NCI-H2227 treated with DMSO at 0.1 percent for 48 hours (cell line): Measurements from ENCODE around the gene PKIG.
"Not testable (repeated sequence)": the region's sequence is repeated elsewhere in the genome, so short reads cannot be mapped to it uniquely, and the experiment has no call there.

Experiments used
- DNase-seq: peaks from one replicate; lab custom pipeline; 2025; lab: John Stamatoyannopoulos, UW

PKIG gene

GRCh38 chr20:44572551-44573500 lies 9.6 kb upstream of the PKIG start:
- DNase-seq, result no peak

GRCh38 chr20:44573501-44573869 lies 8.9 kb upstream of the PKIG start:
- no peak for DNase-seq

GRCh38 chr20:44574372-44574771 lies 8.0 kb upstream of the PKIG start:
- DNase-seq, result no peak

- no peak for DNase-seq
Measured at GRCh38 chr20:44576297-44576696, 6.1 kb upstream of the PKIG start.

- DNase-seq, result no peak
Measured at GRCh38 chr20:44579313-44580081, 2.9 kb upstream of the PKIG start.

- no peak for DNase-seq
Measured at GRCh38 chr20:44580581-44581268, 1.7 kb upstream of the PKIG start.

- DNase-seq, result no peak
Measured at GRCh38 chr20:44581515-44581914, 864 bp upstream of the PKIG start.

- no peak for DNase-seq
Measured at GRCh38 chr20:44583157-44583556, 778 bp downstream of the PKIG start.

- no peak for DNase-seq
Measured at GRCh38 chr20:44584162-44584561, 1.8 kb downstream of the PKIG start.

- no peak for DNase-seq
Measured at GRCh38 chr20:44585057-44585963, 2.9 kb downstream of the PKIG start.

GRCh38 chr20:44586289-44586911 lies 4.0 kb downstream of the PKIG start:
- DNase-seq, result no peak

- DNase-seq, result no peak
Measured at GRCh38 chr20:44587035-44587980, 4.9 kb downstream of the PKIG start.

GRCh38 chr20:44588321-44588720 lies 5.9 kb downstream of the PKIG start:
- DNase-seq, result not testable (repeated sequence)

GRCh38 chr20:44589537-44589936 lies 7.2 kb downstream of the PKIG start:
- no peak for DNase-seq

GRCh38 chr20:44590980-44591778 lies 8.8 kb downstream of the PKIG start:
- no peak for DNase-seq

GRCh38 chr20:44592366-44592765 lies 10.0 kb downstream of the PKIG start:
- no peak for DNase-seq

- DNase-seq, result no peak
Measured at GRCh38 chr20:44593751-44594150, 11.4 kb downstream of the PKIG start.

- no peak for DNase-seq
Measured at GRCh38 chr20:44594730-44595129, 12.4 kb downstream of the PKIG start.

GRCh38 chr20:44596010-44596409 lies 13.6 kb downstream of the PKIG start:
- DNase-seq, result no peak
